ENCODE measurements around the gene F13A1. TPM values are rescaled to one million over a fixed set of nuclear protein-coding genes. Genes with fewer than 3 reads are reported as not detected.

F13A1 gene
- total RNA-seq, 2 experiments from 2014 or later, result not detected

DNA sequence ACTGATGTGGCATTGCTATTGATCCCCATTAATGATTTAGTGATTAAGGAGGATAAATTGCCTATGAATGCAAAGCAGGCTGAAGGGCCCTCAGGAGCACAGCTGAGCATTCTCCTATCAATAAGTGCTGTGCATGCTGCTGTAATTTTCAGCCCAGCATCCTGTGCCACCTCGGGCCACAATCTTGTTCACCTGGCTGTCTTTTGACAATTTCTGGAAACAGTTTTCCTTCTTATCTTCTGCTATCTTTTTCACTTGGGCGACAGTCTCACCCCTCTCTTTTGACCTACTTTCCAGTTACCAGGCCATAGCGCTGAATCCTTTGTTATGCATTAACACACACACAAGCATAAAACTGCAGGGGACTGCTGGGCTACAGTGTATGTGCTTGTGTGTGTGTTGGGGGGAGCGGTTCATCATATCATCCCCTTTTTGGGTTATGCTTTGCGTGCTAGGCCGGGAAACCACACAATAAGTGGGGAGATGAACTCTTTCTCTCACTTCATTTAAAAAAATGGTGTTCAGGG lies 60.2 kb downstream of the F13A1 start:
- H3K36me3 Mint-ChIP-seq (ENCODE audit: low read depth), result no peaks in the 10 kb centered on the region
- ATAC-seq, result no peak
- intact Hi-C loops (cut with micrococcal nuclease), result no loop called here
- H3K4me1 Mint-ChIP-seq (ENCODE audit: low read depth), result no peaks in the 10 kb centered on the region
- H3K27me3 Mint-ChIP-seq, result peaks cover 8% of the 10 kb centered on the region
- DNase-seq, result no peak
- ChIA-PET CTCF (no interaction called here), POLR2A (interaction anchor here (0.6 kb wide), 1 partner anchor 8 kb away, joined by 3 read pairs; no protein-coding TSS in a partner anchor)
- TF ChIP-seq, protein P1, sequence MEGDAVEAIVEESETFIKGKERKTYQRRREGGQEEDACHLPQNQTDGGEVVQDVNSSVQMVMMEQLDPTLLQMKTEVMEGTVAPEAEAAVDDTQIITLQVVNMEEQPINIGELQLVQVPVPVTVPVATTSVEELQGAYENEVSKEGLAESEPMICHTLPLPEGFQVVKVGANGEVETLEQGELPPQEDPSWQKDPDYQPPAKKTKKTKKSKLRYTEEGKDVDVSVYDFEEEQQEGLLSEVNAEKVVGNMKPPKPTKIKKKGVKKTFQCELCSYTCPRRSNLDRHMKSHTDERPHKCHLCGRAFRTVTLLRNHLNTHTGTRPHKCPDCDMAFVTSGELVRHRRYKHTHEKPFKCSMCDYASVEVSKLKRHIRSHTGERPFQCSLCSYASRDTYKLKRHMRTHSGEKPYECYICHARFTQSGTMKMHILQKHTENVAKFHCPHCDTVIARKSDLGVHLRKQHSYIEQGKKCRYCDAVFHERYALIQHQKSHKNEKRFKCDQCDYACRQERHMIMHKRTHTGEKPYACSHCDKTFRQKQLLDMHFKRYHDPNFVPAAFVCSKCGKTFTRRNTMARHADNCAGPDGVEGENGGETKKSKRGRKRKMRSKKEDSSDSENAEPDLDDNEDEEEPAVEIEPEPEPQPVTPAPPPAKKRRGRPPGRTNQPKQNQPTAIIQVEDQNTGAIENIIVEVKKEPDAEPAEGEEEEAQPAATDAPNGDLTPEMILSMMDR (IDR thresholded peaks at IDR 0.05), result no peak
- no peak overlapping the region for H3K27ac Mint-ChIP-seq
- H3K9me3 Mint-ChIP-seq, result no peaks in the 10 kb centered on the region
- no peak overlapping the region for H3K4me3 Mint-ChIP-seq

DNA sequence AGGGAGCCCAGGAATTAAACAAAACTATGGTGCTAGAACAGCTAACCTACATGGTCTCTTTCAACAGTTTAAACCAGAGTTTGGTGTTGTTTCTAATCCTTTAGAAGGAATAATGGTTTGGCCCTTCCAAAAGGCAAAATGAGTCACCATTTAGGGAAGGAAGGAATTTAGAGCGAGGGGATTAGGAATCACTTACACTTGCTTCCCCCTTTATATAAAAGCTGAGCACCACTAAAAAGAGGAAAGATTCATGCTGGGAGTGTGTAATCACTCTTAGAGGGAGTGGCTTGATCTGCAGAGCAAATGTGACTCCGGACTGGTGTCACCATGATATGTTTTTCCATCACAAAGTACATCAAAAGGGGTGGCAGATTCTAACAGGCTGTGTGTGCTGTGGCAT lies 63.6 kb downstream of the F13A1 start:
- POLR2A ChIA-PET, result no interaction called here
- TF ChIP-seq, protein P1 (IDR thresholded peaks at IDR 0.05), result no peak
- CTCF ChIA-PET, result no interaction called here

DNA sequence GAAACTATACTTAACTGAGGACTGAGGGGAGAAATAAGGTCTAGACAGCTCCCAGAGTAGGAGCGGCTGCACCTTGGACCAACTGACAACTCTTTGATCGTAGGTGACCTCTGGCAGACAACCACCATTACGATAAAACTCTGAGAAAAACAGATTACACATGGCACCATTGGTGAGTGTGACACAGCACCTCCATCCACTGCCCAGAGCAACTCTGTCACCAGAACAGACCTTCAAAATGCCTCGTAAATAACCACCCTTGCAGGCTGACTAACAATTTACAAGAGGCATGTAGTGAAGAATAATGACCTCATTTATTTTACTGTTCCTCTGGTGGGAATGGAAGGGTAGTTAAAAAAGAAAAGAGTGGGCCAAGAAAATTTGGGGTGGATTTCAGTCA lies 64.2 kb downstream of the F13A1 start:
- ATAC-seq (no peak), DNase-seq (no peak)
- Mint-ChIP-seq H3K4me1 (ENCODE audit: low read depth) (no peaks in the 10 kb centered on the region), H3K36me3 (ENCODE audit: low read depth) (no peaks in the 10 kb centered on the region), H3K27ac (no peak overlapping the region), H3K27me3 (peaks cover 10% of the 10 kb centered on the region), H3K9me3 (no peaks in the 10 kb centered on the region), H3K4me3 (no peak overlapping the region)
- CTCF ChIA-PET, result interaction anchor here (0.8 to 0.9 kb wide), 2 partner anchors 10 to 12 kb away, joined by 3 read pairs; no protein-coding TSS in a partner anchor
- TF ChIP-seq, protein P1 (IDR thresholded peaks at IDR 0.05), result no peak
- intact Hi-C loops (cut with micrococcal nuclease), result no loop called here
- POLR2A ChIA-PET, result no interaction called here

More for the DNA sequence above, 63.6 kb downstream of the F13A1 start:
- no peaks in the 10 kb centered on the region for H3K9me3 Mint-ChIP-seq
- peaks cover 6% of the 10 kb centered on the region for H3K27me3 Mint-ChIP-seq
- DNase-seq, result no peak
- intact Hi-C loops (cut with micrococcal nuclease), result no loop called here
- no peak overlapping the region for H3K4me3 Mint-ChIP-seq
- H3K36me3 Mint-ChIP-seq (ENCODE audit: low read depth), result no peaks in the 10 kb centered on the region
- H3K27ac Mint-ChIP-seq, result no peak overlapping the region
- no peaks in the 10 kb centered on the region for H3K4me1 Mint-ChIP-seq (ENCODE audit: low read depth)
- no peak for ATAC-seq

DNA sequence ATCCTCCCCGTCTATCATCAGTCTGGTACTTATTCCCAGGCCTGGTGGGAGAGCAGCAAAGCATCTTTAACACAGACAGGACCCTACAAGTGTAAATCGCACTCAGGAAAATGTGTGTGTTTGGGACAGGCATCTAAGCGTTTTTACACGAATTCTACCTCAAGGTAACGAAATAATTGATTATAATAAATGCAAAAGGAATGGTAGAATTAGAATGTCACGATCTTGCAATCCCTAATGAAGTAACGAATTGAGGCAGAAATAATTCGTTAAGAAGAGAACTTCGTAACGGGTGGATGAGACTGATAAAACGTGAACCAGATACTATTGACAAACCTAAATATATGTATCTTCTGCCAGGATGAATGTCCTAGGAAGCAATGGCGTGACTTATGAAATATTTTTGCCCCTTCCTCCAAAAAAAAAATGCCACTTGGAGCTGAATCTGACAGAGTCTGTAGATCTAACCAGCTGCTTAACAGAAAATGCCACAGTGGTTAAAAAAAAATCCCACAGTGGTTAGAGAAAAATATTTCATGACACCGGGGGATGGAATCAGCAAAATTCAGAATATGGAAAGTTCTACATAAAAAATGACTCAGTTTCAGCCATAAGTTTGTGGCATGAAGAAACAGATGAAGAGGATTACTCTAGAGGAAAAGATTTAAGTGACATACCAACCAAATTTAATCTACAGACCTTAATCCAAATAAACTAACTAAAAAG lies 68.7 kb downstream of the F13A1 start:
- Mint-ChIP-seq H3K27me3 (peaks cover 29% of the 10 kb centered on the region), H3K36me3 (ENCODE audit: low read depth) (no peaks in the 10 kb centered on the region), H3K9me3 (no peaks in the 10 kb centered on the region), H3K4me3 (no peak overlapping the region), H3K4me1 (ENCODE audit: low read depth) (no peaks in the 10 kb centered on the region), H3K27ac (no peak overlapping the region)
- POLR2A ChIA-PET, result interaction anchor here (0.6 kb wide), 1 partner anchor 9 kb away, joined by 3 read pairs; no protein-coding TSS in a partner anchor
- no peak for ATAC-seq
- TF ChIP-seq, protein P1 (IDR thresholded peaks at IDR 0.05), result no peak
- no peak for DNase-seq
- CTCF ChIA-PET, result no interaction called here
- intact Hi-C loops (cut with micrococcal nuclease), result no loop called here

DNA sequence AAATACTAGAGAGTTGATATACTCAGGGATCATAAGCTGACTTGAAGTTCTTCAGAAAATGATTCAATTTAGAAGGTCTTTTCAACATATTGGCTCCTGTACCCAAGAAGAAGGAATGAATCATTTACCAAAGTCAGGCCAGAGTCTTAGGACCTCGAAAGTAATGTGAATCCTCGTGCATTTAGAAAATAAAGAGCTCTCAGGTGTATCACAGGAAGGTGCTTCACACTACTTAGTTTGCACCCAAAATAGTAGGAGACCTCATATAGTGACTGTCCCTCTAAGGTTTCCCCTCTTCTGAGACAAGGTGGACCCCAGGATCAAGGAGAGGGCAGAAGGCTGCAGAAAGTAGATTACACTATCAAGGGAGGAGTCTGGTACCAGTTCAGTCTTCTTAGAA lies 71.8 kb downstream of the F13A1 start:
- CTCF ChIA-PET, result no interaction called here
- ATAC-seq, result no peak

More for the DNA sequence above, 71.8 kb downstream of the F13A1 start:
- no peak for DNase-seq
- TF ChIP-seq, protein P1 (IDR thresholded peaks at IDR 0.05), result no peak
- Mint-ChIP-seq H3K27me3 (peaks cover 24% of the 10 kb centered on the region), H3K36me3 (ENCODE audit: low read depth) (no peaks in the 10 kb centered on the region), H3K4me3 (no peak overlapping the region), H3K27ac (no peak overlapping the region), H3K9me3 (no peaks in the 10 kb centered on the region), H3K4me1 (ENCODE audit: low read depth) (no peaks in the 10 kb centered on the region)
- POLR2A ChIA-PET, result no interaction called here
- intact Hi-C loops (cut with micrococcal nuclease), result no loop called here

All from activated CD8-positive, alpha-beta T cell treated with anti-CD3 and anti-CD28 coated beads for 36 hours (primary cell).